ENCODE measurements around the gene ZC3H4.

ZC3H4 gene

GRCh38 chr19:47112997-47113849 is at the start of gene ZC3H4:
ZC3H4 (minus strand) TSS chr19:47113776; CDS start chr19:47112584, 1,192 bp downstream.
- no peak within 1 kb of the TSS for H3K27ac ChIP-seq (ENCODE audit: low read length)
- DNase-seq (ENCODE audit: low read depth, low spot score) = peak; percentile 99

DNA sequence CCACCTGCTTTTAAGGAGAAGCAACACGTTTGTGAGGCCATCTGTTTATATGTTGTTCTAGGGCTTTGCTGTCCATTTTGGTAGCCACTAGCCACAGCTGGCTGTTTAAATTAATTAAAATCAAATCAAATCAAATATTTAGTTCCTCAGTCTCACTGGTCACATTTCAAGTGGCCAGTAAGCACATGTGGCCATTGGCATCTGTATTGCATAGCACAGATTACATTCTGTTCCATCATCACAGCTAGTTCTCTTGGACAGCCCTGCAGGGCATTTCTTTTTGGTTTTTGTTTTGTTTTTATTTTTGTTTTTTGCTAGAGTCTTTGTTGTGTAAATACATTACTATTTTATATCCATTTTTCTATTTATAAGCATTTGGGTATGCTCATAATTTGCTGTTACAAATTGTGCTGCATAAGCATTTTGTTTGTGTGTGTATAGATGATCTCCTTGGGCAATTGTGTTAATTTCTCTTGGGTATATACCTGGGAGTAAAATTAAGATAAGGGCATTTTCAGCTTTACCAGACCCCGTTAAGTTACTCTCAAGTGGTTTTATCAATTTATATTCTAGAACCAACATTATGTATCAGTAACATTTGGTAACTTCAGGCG is 48.4 kb upstream of the ZC3H4 start:
- H3K9me3 ChIP-seq (ENCODE audit: control insufficient read depth, insufficient read depth, low read length) = no peaks in the 10 kb centered on the region
- WGBS (ENCODE audit: insufficient coverage, insufficient read length) = no CpG with 5 or more reads among the region's 3 CpGs
- H3K36me3 ChIP-seq (ENCODE audit: control insufficient read depth, insufficient read depth, low read length) = peaks cover 9% of the 10 kb centered on the region; the same call in 1 of the 2 replicates

More at GRCh38 chr19:47112997-47113849, at the start of gene ZC3H4:
- Histone ChIP-seq H3K27me3 (ENCODE audit: control insufficient read depth, insufficient read depth, low read length) (no peaks in the 10 kb centered on the region), H3K4me3 (ENCODE audit: low read length) (peak within 1 kb of the TSS; percentile 74; the same call in 1 of the 2 replicates), H3K4me1 (ENCODE audit: control insufficient read depth, insufficient read depth, low read length) (no peaks in the 10 kb centered on the region), H3K36me3 (ENCODE audit: control insufficient read depth, insufficient read depth, low read length) (no peaks in the 10 kb centered on the region), H3K9me3 (ENCODE audit: control insufficient read depth, insufficient read depth, low read length) (no peaks in the 10 kb centered on the region)
- WGBS (ENCODE audit: insufficient coverage, insufficient read length) = no CpG with 5 or more reads among the region's 59 CpGs

DNA sequence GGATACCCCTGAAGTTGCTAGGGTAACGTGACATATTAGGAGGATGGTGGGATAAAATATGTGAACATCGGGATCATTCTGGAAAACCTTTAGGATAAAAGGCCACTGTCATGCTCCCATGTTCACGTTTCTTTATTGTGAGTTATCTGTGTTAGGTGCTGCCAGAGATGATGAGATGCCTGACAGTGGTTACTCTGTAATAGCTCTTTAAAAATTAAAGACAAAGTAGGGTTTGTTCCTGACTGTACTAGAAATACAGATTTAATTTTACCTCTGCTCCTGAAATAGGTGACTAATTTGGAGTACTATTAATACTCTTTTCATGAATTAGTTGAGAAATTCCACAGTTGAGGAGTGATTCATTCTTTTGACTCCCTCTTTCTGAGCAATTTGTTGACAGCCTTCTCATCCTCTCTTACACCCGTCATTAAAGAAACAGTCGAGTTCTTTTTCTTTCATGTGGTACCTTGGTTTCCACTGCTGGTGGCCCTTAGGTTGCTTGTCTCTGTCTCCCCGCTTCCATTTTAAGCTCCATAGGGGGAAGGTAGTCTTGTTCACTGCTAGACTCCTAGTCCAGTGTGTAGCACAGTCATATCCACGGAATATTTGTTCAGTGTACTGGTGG is 45.4 kb upstream of the ZC3H4 start:
- Histone ChIP-seq H3K4me3 (ENCODE audit: low read length) (no peak overlapping the region), H3K4me1 (ENCODE audit: control insufficient read depth, insufficient read depth, low read length) (peaks cover 8% of the 10 kb centered on the region), H3K9me3 (ENCODE audit: control insufficient read depth, insufficient read depth, low read length) (no peaks in the 10 kb centered on the region), H3K36me3 (ENCODE audit: control insufficient read depth, insufficient read depth, low read length) (peaks cover 16% of the 10 kb centered on the region; the same call in 1 of the 2 replicates), H3K27ac (ENCODE audit: low read length) (no peak overlapping the region), H3K27me3 (ENCODE audit: control insufficient read depth, insufficient read depth, low read length) (no peaks in the 10 kb centered on the region)
- no peak for DNase-seq (ENCODE audit: low read depth, low spot score)
- no CpG with 5 or more reads among the region's 7 CpGs for WGBS (ENCODE audit: insufficient coverage, insufficient read length)

More for the DNA sequence above, 48.4 kb upstream of the ZC3H4 start:
- DNase-seq (ENCODE audit: low read depth, low spot score) = no peak
- Histone ChIP-seq H3K4me1 (ENCODE audit: control insufficient read depth, insufficient read depth, low read length) (peaks cover 8% of the 10 kb centered on the region), H3K27ac (ENCODE audit: low read length) (no peak overlapping the region), H3K4me3 (ENCODE audit: low read length) (no peak overlapping the region), H3K27me3 (ENCODE audit: control insufficient read depth, insufficient read depth, low read length) (no peaks in the 10 kb centered on the region)

DNA sequence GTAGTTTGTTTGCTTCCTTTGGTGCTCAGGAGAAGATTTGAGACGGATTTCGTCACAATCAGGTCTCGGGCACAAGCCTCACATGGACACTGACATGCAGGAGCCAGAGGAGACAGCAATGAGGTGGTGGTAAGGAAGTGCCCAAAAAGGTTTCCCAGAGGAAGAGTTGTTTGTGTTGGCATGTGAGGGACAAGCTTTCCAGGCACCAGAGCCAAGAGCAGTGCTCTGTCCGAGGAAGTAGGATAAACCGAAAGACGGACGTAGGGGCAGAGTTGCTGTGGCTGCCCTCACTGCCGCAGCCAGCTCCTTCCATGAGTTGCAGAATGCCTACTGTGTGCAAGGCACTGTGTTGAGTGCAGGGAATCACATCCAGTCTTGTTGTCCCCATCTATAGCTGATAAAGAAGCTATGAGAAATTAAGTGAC is 44.8 kb upstream of the ZC3H4 start:
- Histone ChIP-seq H3K9me3 (ENCODE audit: control insufficient read depth, insufficient read depth, low read length) (no peaks in the 10 kb centered on the region), H3K4me3 (ENCODE audit: low read length) (no peak overlapping the region), H3K27ac (ENCODE audit: low read length) (peak overlapping the region; percentile 5), H3K4me1 (ENCODE audit: control insufficient read depth, insufficient read depth, low read length) (peaks cover 8% of the 10 kb centered on the region), H3K27me3 (ENCODE audit: control insufficient read depth, insufficient read depth, low read length) (no peaks in the 10 kb centered on the region), H3K36me3 (ENCODE audit: control insufficient read depth, insufficient read depth, low read length) (peaks cover 16% of the 10 kb centered on the region; the same call in 1 of the 2 replicates)
- WGBS (ENCODE audit: insufficient coverage, insufficient read length) = no CpG with 5 or more reads among the region's 8 CpGs
- DNase-seq (ENCODE audit: low read depth, low spot score) = no peak

- peaks cover 16% of the 10 kb centered on the region; the same call in 1 of the 2 replicates for H3K36me3 ChIP-seq (ENCODE audit: control insufficient read depth, insufficient read depth, low read length)
- no CpG with 5 or more reads among the region's 10 CpGs for WGBS (ENCODE audit: insufficient coverage, insufficient read length)
- no peaks in the 10 kb centered on the region for H3K9me3 ChIP-seq (ENCODE audit: control insufficient read depth, insufficient read depth, low read length)
- H3K27ac ChIP-seq (ENCODE audit: low read length) = peak overlapping the region; percentile 5
- H3K27me3 ChIP-seq (ENCODE audit: control insufficient read depth, insufficient read depth, low read length) = no peaks in the 10 kb centered on the region
- no peak overlapping the region for H3K4me3 ChIP-seq (ENCODE audit: low read length)
- peak; percentile 71 for DNase-seq (ENCODE audit: low read depth, low spot score)
- peaks cover 8% of the 10 kb centered on the region for H3K4me1 ChIP-seq (ENCODE audit: control insufficient read depth, insufficient read depth, low read length)
Observed at GRCh38 chr19:47157431-47158321, 44.1 kb upstream of the ZC3H4 start.

- Histone ChIP-seq H3K27me3 (ENCODE audit: control insufficient read depth, insufficient read depth, low read length) (no peaks in the 10 kb centered on the region), H3K4me1 (ENCODE audit: control insufficient read depth, insufficient read depth, low read length) (peaks cover 8% of the 10 kb centered on the region), H3K36me3 (ENCODE audit: control insufficient read depth, insufficient read depth, low read length) (peaks cover 16% of the 10 kb centered on the region; the same call in 1 of the 2 replicates), H3K4me3 (ENCODE audit: low read length) (no peak overlapping the region), H3K9me3 (ENCODE audit: control insufficient read depth, insufficient read depth, low read length) (no peaks in the 10 kb centered on the region), H3K27ac (ENCODE audit: low read length) (no peak overlapping the region)
- no peak for DNase-seq (ENCODE audit: low read depth, low spot score)
- no CpG with 5 or more reads among the region's 7 CpGs for whole genome bisulfite sequencing (ENCODE audit: insufficient coverage, insufficient read length)
Observed at GRCh38 chr19:47156861-47157430, 43.4 kb upstream of the ZC3H4 start.

GRCh38 chr19:47155148-47155547 is 41.6 kb upstream of the ZC3H4 start:
- Histone ChIP-seq H3K9me3 (ENCODE audit: control insufficient read depth, insufficient read depth, low read length) (no peaks in the 10 kb centered on the region), H3K36me3 (ENCODE audit: control insufficient read depth, insufficient read depth, low read length) (peaks cover 25% of the 10 kb centered on the region), H3K4me3 (ENCODE audit: low read length) (no peak overlapping the region), H3K27me3 (ENCODE audit: control insufficient read depth, insufficient read depth, low read length) (no peaks in the 10 kb centered on the region), H3K27ac (ENCODE audit: low read length) (no peak overlapping the region), H3K4me1 (ENCODE audit: control insufficient read depth, insufficient read depth, low read length) (peaks cover 8% of the 10 kb centered on the region)
- WGBS (ENCODE audit: insufficient coverage, insufficient read length) = no CpG with 5 or more reads among the region's 7 CpGs
- DNase-seq (ENCODE audit: low read depth, low spot score) = no peak

DNA sequence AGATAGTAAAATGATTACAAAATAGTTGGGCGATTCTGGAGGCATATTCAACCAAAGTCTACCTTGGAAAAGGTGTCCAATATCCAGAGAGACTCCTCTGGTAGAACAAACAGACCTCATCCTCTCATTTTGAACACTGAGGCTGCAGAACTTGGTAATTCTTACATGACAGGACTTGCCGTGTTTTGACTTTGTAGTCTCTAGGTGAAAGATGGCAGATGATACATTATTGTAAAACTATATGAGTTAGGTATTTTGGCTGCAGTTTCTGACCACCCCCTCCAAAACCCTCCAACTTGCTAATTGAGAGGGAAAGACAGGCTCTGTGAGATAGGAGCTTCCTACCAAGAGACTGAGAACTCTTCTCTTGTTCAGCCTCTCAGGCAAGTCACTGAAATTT is 39.7 kb upstream of the ZC3H4 start:
- Histone ChIP-seq H3K4me1 (ENCODE audit: control insufficient read depth, insufficient read depth, low read length) (peaks cover 4% of the 10 kb centered on the region; the same call in 1 of the 2 replicates), H3K27ac (ENCODE audit: low read length) (no peak overlapping the region), H3K9me3 (ENCODE audit: control insufficient read depth, insufficient read depth, low read length) (no peaks in the 10 kb centered on the region), H3K4me3 (ENCODE audit: low read length) (no peak overlapping the region), H3K27me3 (ENCODE audit: control insufficient read depth, insufficient read depth, low read length) (no peaks in the 10 kb centered on the region), H3K36me3 (ENCODE audit: control insufficient read depth, insufficient read depth, low read length) (peaks cover 17% of the 10 kb centered on the region)
- DNase-seq (ENCODE audit: low read depth, low spot score) = no peak
- no CpG with 5 or more reads among the region's 2 CpGs for WGBS (ENCODE audit: insufficient coverage, insufficient read length)

- H3K4me3 ChIP-seq (ENCODE audit: low read length) = no peak overlapping the region
- H3K9me3 ChIP-seq (ENCODE audit: control insufficient read depth, insufficient read depth, low read length) = no peaks in the 10 kb centered on the region
- WGBS (ENCODE audit: insufficient coverage, insufficient read length) = no CpG with 5 or more reads among the region's 2 CpGs
- no peaks in the 10 kb centered on the region for H3K4me1 ChIP-seq (ENCODE audit: control insufficient read depth, insufficient read depth, low read length)
- H3K27ac ChIP-seq (ENCODE audit: low read length) = no peak overlapping the region
- H3K27me3 ChIP-seq (ENCODE audit: control insufficient read depth, insufficient read depth, low read length) = no peaks in the 10 kb centered on the region
- H3K36me3 ChIP-seq (ENCODE audit: control insufficient read depth, insufficient read depth, low read length) = peaks cover 18% of the 10 kb centered on the region
- DNase-seq (ENCODE audit: low read depth, low spot score) = no peak
Observed at GRCh38 chr19:47152632-47153031, 39.1 kb upstream of the ZC3H4 start.
